DND-41 (cell line): Measurements from ENCODE around the gene MEF2D.

Experiments
- ATAC-seq: fragments of 200-7000 bp; cut with Tn5 transposase; 3 replicates; pipeline ENCODE4 v1.9.1; 2021; ENCODE audit warnings: low read depth; ENCODE audit not compliant: insufficient read depth
- DNase-seq: peaks from one replicate; pipeline ENCODE4 v3.0.0-alpha.2; 2020
- H2AFZ ChIP-seq: 2 replicates; pipeline ENCODE4 v1.6.0; 2012; ENCODE audit warnings: low read depth, low read length
- H3K27ac ChIP-seq: 2 replicates; pipeline ENCODE4 v1.5.1; 2012; ENCODE audit warnings: low read length, inconsistent platforms
- H3K27me3 ChIP-seq: fragments of 200-600 bp; sonication (generic); 2 replicates; pipeline ENCODE4 v1.6.0; 2012; ENCODE audit warnings: low read length, mild to moderate bottlenecking, inconsistent platforms; ENCODE audit not compliant: insufficient read depth, poor library complexity
- H3K36me3 ChIP-seq: 2 replicates; pipeline ENCODE4 v1.5.1; 2012; ENCODE audit warnings: low read length, inconsistent platforms; ENCODE audit not compliant: insufficient read depth
- H3K4me1 ChIP-seq: 2 replicates; pipeline ENCODE4 v1.5.1; 2012; ENCODE audit warnings: mild to moderate bottlenecking, low read length; ENCODE audit not compliant: insufficient read depth
- H3K4me2 ChIP-seq: 2 replicates; pipeline ENCODE4 v1.6.0; 2012; ENCODE audit warnings: mild to moderate bottlenecking, moderate library complexity, low read length, inconsistent platforms; ENCODE audit not compliant: insufficient read depth
- H3K4me3 ChIP-seq, 2 experiments: fragments of 200-600 bp in 1 of 2; shearing (Covaris generic) in 1 of 2; 2 replicates each; pipeline ENCODE4 v1.5.1; 2012 to 2016; ENCODE audit warnings: inconsistent platforms in 2 of 2, low read length in 2 of 2, mild to moderate bottlenecking in 2 of 2, low read depth in 1 of 2, moderate library complexity in 1 of 2
- H3K79me2 ChIP-seq: 2 replicates; pipeline ENCODE4 v1.6.0; 2012; ENCODE audit warnings: low read length, inconsistent platforms; ENCODE audit not compliant: insufficient read depth
- H3K9ac ChIP-seq: 2 replicates; pipeline ENCODE4 v1.6.0; 2012; ENCODE audit warnings: low read depth, mild to moderate bottlenecking, inconsistent platforms, low read length, moderate library complexity
- H3K9me3 ChIP-seq: 2 replicates; pipeline ENCODE4 v1.5.1; 2012; ENCODE audit warnings: low read length, moderate library complexity, mild to moderate bottlenecking, inconsistent platforms; ENCODE audit not compliant: insufficient read depth, severe bottlenecking
- H4K20me1 ChIP-seq: 2 replicates; pipeline ENCODE4 v1.6.0; 2012; ENCODE audit warnings: low read length; ENCODE audit not compliant: insufficient read depth
- EZH2 ChIP-seq: IDR thresholded peaks from 3 replicates; pipeline ENCODE4 v1.6.1; 2012; ENCODE audit warnings: borderline replicate concordance, low read depth, mild to moderate bottlenecking, moderate library complexity, low read length, inconsistent platforms; ENCODE audit not compliant: severe bottlenecking
- TF ChIP-seq, protein P1 (sequence below): IDR thresholded peaks from 2 replicates; pipeline ENCODE4 v1.5.1; 2012; ENCODE audit warnings: borderline replicate concordance, low read length, moderate library complexity, mild to moderate bottlenecking; ENCODE audit not compliant: poor library complexity, severe bottlenecking; ENCODE audit errors: extremely low read depth

Gene MEF2D

GRCh38 chr1:156525856-156526489 lies 25.4 kb upstream of the MEF2D start:
- TF ChIP-seq EZH2, result no peak
- TF ChIP-seq, protein P1, sequence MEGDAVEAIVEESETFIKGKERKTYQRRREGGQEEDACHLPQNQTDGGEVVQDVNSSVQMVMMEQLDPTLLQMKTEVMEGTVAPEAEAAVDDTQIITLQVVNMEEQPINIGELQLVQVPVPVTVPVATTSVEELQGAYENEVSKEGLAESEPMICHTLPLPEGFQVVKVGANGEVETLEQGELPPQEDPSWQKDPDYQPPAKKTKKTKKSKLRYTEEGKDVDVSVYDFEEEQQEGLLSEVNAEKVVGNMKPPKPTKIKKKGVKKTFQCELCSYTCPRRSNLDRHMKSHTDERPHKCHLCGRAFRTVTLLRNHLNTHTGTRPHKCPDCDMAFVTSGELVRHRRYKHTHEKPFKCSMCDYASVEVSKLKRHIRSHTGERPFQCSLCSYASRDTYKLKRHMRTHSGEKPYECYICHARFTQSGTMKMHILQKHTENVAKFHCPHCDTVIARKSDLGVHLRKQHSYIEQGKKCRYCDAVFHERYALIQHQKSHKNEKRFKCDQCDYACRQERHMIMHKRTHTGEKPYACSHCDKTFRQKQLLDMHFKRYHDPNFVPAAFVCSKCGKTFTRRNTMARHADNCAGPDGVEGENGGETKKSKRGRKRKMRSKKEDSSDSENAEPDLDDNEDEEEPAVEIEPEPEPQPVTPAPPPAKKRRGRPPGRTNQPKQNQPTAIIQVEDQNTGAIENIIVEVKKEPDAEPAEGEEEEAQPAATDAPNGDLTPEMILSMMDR, result no peak
- H3K27ac ChIP-seq, result no peak overlapping the region
- H3K4me3 ChIP-seq, result no peak overlapping the region
- no peak overlapping the region for H3K4me2 ChIP-seq
- H2AFZ ChIP-seq, result no peak overlapping the region
- no peak for ATAC-seq
- no peak overlapping the region for H3K9ac ChIP-seq
- peaks cover 44% of the 10 kb centered on the region for H3K36me3 ChIP-seq
- DNase-seq, result no peak
- H3K79me2 ChIP-seq, result no peaks in the 10 kb centered on the region
- H3K4me1 ChIP-seq, result no peaks in the 10 kb centered on the region
- H3K9me3 ChIP-seq, result no peaks in the 10 kb centered on the region
- H4K20me1 ChIP-seq, result no peaks in the 10 kb centered on the region
- H3K27me3 ChIP-seq, result no peaks in the 10 kb centered on the region

DNA sequence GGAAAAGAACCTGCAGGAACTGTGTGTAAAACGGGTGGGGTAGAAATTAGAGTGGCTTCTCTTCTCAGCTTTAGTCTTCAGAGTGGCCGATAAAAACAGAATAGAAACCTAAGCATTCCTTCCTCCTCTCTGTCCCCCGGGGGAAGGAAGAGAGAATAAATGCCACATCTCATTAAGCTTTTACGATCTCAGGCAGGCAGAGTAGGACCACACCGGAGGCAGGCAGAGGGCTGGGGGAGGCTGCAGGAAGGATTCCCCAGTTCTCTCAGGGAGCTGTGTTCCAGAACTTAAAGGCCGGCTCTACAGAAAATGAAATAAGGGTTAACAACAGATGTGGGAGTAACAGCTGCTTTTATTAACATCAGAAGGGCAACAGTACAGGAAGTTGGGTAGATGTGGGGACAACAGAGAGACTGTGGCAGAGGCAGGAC lies 24.5 kb upstream of the MEF2D start:
- H3K27ac ChIP-seq, result no peak overlapping the region
- H3K9me3 ChIP-seq, result no peaks in the 10 kb centered on the region
- H3K4me1 ChIP-seq, result no peaks in the 10 kb centered on the region
- H3K36me3 ChIP-seq, result peaks cover 35% of the 10 kb centered on the region
- TF ChIP-seq EZH2, result no peak
- TF ChIP-seq, protein P1, result no peak
- H3K4me3 ChIP-seq, result no peak overlapping the region
- peak; percentile 31; the same call in 1 of the 3 replicates for ATAC-seq
- H3K79me2 ChIP-seq, result no peaks in the 10 kb centered on the region
- H3K9ac ChIP-seq, result no peak overlapping the region
- no peaks in the 10 kb centered on the region for H4K20me1 ChIP-seq
- no peak overlapping the region for H2AFZ ChIP-seq
- no peaks in the 10 kb centered on the region for H3K27me3 ChIP-seq
- H3K4me2 ChIP-seq, result no peak overlapping the region
- DNase-seq, result no peak

DNA sequence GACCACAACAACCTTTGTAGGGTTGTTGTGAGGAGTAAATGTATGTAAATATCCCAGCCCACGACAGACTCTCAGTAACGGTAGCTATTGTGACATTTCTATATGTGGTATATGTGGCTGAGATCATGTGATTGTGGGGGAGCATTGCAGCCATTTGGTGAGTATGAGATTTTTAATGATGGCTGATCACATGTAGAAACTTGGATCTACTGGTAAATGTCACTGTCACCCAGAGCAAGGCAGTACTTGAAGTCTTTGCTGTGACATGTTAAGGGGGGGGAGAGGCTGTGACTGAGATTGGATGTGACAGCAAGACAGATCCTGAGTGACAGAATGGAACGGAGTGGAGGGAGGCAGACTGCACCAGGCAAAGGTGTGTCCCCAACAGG lies 23.9 kb upstream of the MEF2D start:
- H4K20me1 ChIP-seq, result no peaks in the 10 kb centered on the region
- peak; percentile 40; the same call in 2 of the 3 replicates for ATAC-seq
- no peaks in the 10 kb centered on the region for H3K9me3 ChIP-seq
- H3K27me3 ChIP-seq, result no peaks in the 10 kb centered on the region
- H3K4me3 ChIP-seq, result no peak overlapping the region
- H2AFZ ChIP-seq, result no peak overlapping the region
- no peak for DNase-seq
- H3K36me3 ChIP-seq, result peaks cover 31% of the 10 kb centered on the region
- H3K9ac ChIP-seq, result no peak overlapping the region
- H3K4me1 ChIP-seq, result no peaks in the 10 kb centered on the region
- H3K79me2 ChIP-seq, result no peaks in the 10 kb centered on the region
- no peak overlapping the region for H3K4me2 ChIP-seq
- TF ChIP-seq, protein P1, result no peak
- no peak for TF ChIP-seq EZH2
- H3K27ac ChIP-seq, result no peak overlapping the region
